H9 (cell line): Measurements from ENCODE around the gene WNT3. TPM values are rescaled to one million over a fixed set of nuclear protein-coding genes. Genes with fewer than 3 reads are reported as not detected.

Experiments used
- DNase-seq: peaks from one replicate; pipeline ENCODE4 v3.0.0-alpha.2; 2017
- H2AFZ ChIP-seq: one replicate; pipeline ENCODE4 v1.6.1; 2013; ENCODE audit warnings: mild to moderate bottlenecking, low read length, control low read depth, moderate library complexity
- H2AK5ac ChIP-seq: 2 replicates; pipeline ENCODE4 v1.6.1; 2013; ENCODE audit warnings: low read length, control low read depth, mixed read lengths; ENCODE audit not compliant: insufficient read length
- H2BK120ac ChIP-seq: one replicate; pipeline ENCODE4 v1.6.1; 2013; ENCODE audit warnings: low read depth, mild to moderate bottlenecking, low read length, control low read depth, inconsistent platforms; ENCODE audit not compliant: poor library complexity, severe bottlenecking
- H2BK12ac ChIP-seq: 2 replicates; pipeline ENCODE4 v1.6.1; 2013; ENCODE audit warnings: low read length, control low read depth, mixed read lengths, low read depth; ENCODE audit not compliant: insufficient read length
- H2BK15ac ChIP-seq: 2 replicates; pipeline ENCODE4 v1.6.1; 2013; ENCODE audit warnings: low read depth, low read length, control low read depth
- H2BK20ac ChIP-seq: one replicate; pipeline ENCODE4 v1.6.1; 2013; ENCODE audit warnings: low read depth, mild to moderate bottlenecking, low read length, control low read depth, inconsistent platforms; ENCODE audit not compliant: poor library complexity, severe bottlenecking
- H2BK5ac ChIP-seq: 2 replicates; pipeline ENCODE4 v1.6.1; 2013; ENCODE audit warnings: low read length, control low read depth, mixed read lengths; ENCODE audit not compliant: insufficient read length
- H3K14ac ChIP-seq: 2 replicates; pipeline ENCODE4 v1.6.1; 2013; ENCODE audit warnings: low read length, control low read depth; ENCODE audit not compliant: insufficient read depth
- H3K18ac ChIP-seq: 2 replicates; pipeline ENCODE4 v1.6.1; 2013; ENCODE audit warnings: low read depth, mild to moderate bottlenecking, mixed read lengths, low read length, control low read depth; ENCODE audit not compliant: insufficient read length
- H3K23ac ChIP-seq: 2 replicates; pipeline ENCODE4 v1.6.1; 2013; ENCODE audit warnings: low read length, control low read depth, mixed read lengths, low read depth; ENCODE audit not compliant: insufficient read length
- H3K23me2 ChIP-seq: 2 replicates; pipeline ENCODE4 v1.6.1; 2013; ENCODE audit warnings: low read depth, mild to moderate bottlenecking, mixed read lengths, low read length, control low read depth; ENCODE audit not compliant: insufficient read length, poor library complexity, severe bottlenecking
- H3K27ac ChIP-seq: 2 replicates; pipeline ENCODE4 v1.5.1; 2013; ENCODE audit warnings: low read length, control low read depth, mixed read lengths, low read depth; ENCODE audit not compliant: insufficient read length
- H3K27me3 ChIP-seq: 2 replicates; pipeline ENCODE4 v1.6.1; 2013; ENCODE audit warnings: low read length, control low read depth, inconsistent platforms; ENCODE audit not compliant: insufficient read depth
- H3K4ac ChIP-seq: 2 replicates; pipeline ENCODE4 v1.6.1; 2013; ENCODE audit warnings: low read depth, mild to moderate bottlenecking, control low read depth, inconsistent platforms, low read length, moderate library complexity
- H3K4me1 ChIP-seq: 2 replicates; pipeline ENCODE4 v1.6.1; 2013; ENCODE audit warnings: low read length, control low read depth, inconsistent platforms; ENCODE audit not compliant: insufficient read depth
- H3K4me2 ChIP-seq: 2 replicates; pipeline ENCODE4 v1.6.1; 2013; ENCODE audit warnings: low read length, control low read depth, mixed read lengths; ENCODE audit not compliant: insufficient read length, insufficient read depth
- H3K56ac ChIP-seq: 2 replicates; pipeline ENCODE4 v1.6.1; 2013; ENCODE audit warnings: low read depth, mild to moderate bottlenecking, mixed read lengths, low read length, control low read depth; ENCODE audit not compliant: insufficient read length
- H3K79me1 ChIP-seq: 2 replicates; pipeline ENCODE4 v1.6.1; 2013; ENCODE audit warnings: low read depth, mild to moderate bottlenecking, moderate library complexity, low read length, control low read depth, inconsistent platforms; ENCODE audit not compliant: insufficient read depth, poor library complexity, severe bottlenecking
- H3K79me2 ChIP-seq: 2 replicates; pipeline ENCODE4 v1.6.1; 2013; ENCODE audit warnings: low read length, control low read depth, inconsistent platforms; ENCODE audit not compliant: insufficient read depth
- H3K9ac ChIP-seq: 2 replicates; pipeline ENCODE4 v1.6.1; 2013; ENCODE audit warnings: low read length, control low read depth, mixed read lengths; ENCODE audit not compliant: insufficient read length; ENCODE audit errors: extremely low read depth
- H3K9me3 ChIP-seq: one replicate; pipeline ENCODE4 v1.6.1; 2013; ENCODE audit warnings: low read depth, low read length, inconsistent platforms; ENCODE audit not compliant: control insufficient read depth
- H3T11ph ChIP-seq: one replicate; pipeline ENCODE4 v1.6.1; 2013; ENCODE audit warnings: mild to moderate bottlenecking, low read length, control low read depth, inconsistent platforms
- H4K20me1 ChIP-seq: one replicate; pipeline ENCODE4 v1.6.1; 2013; ENCODE audit not compliant: control insufficient read depth, insufficient read length, insufficient read depth
- H4K5ac ChIP-seq: 2 replicates; pipeline ENCODE4 v1.6.1; 2013; ENCODE audit warnings: low read depth, mild to moderate bottlenecking, mixed read lengths, low read length, control low read depth; ENCODE audit not compliant: insufficient read length
- H4K8ac ChIP-seq: replicated peaks from 2 replicates; pipeline ENCODE4 v1.6.1; 2013; ENCODE audit warnings: low read length, control low read depth, mixed read lengths, low read depth; ENCODE audit not compliant: insufficient read length
- H4K91ac ChIP-seq: 2 replicates; pipeline ENCODE4 v1.6.1; 2013; ENCODE audit warnings: low read depth, mild to moderate bottlenecking, moderate library complexity, mixed read lengths, low read length, control low read depth; ENCODE audit not compliant: insufficient read length
- H3K27ac Mint-ChIP-seq, 3 experiments: 2 replicates in 2 of 3; 3 replicates in 1 of 3; pipeline ENCODE4 v1.8.0; 2020 to 2021; ENCODE audit warnings: mixed read lengths in 3 of 3, mild to moderate bottlenecking in 1 of 3, moderate library complexity in 1 of 3
- H3K27me3 Mint-ChIP-seq: 2 replicates; pipeline ENCODE4 v1.8.0; 2021; ENCODE audit warnings: low read depth, mild to moderate bottlenecking, moderate library complexity, mixed read lengths
- H3K36me3 Mint-ChIP-seq, 3 experiments: 2 replicates in 2 of 3; 3 replicates in 1 of 3; pipeline ENCODE4 v1.8.0; 2020 to 2021; ENCODE audit warnings: low read depth in 3 of 3, mixed read lengths in 3 of 3; ENCODE audit not compliant: insufficient read depth in 1 of 3
- H3K4me1 Mint-ChIP-seq, 2 experiments: 2 replicates each; pipeline ENCODE4 v1.8.0; 2020; ENCODE audit warnings: mixed read lengths in 2 of 2
- H3K4me3 Mint-ChIP-seq, 2 experiments: 2 replicates in 1 of 2; 3 replicates in 1 of 2; pipeline ENCODE4 v1.8.0; 2020 to 2021; ENCODE audit warnings: mild to moderate bottlenecking in 2 of 2, mixed read lengths in 2 of 2, moderate library complexity in 1 of 2
- H3K9me3 Mint-ChIP-seq, 2 experiments: 2 replicates in 1 of 2; 3 replicates in 1 of 2; pipeline ENCODE4 v1.8.0; 2020; ENCODE audit warnings: mild to moderate bottlenecking in 2 of 2, mixed read lengths in 2 of 2, moderate library complexity in 1 of 2
- CTCF ChIP-seq: fragments of 200-600 bp; sonication (generic); conservative IDR thresholded peaks from 3 replicates; pipeline ENCODE4 v1.8.0; 2021; ENCODE audit warnings: antibody characterized with exemption, mild to moderate bottlenecking
- whole genome bisulfite sequencing: extraction: QIAGEN DNeasy Blood & Tissue Kit; methylation state at CpG from one replicate; pipeline ENCODE4 v1.1.7; 2013; ENCODE audit warnings: missing lambda C conversion rate, low lambda C conversion rate, mixed read lengths; ENCODE audit not compliant: insufficient read length; ENCODE audit errors: extremely low coverage; 5-methylcytosine and 5-hydroxymethylcytosine counted together
- total RNA-seq: library from RNA; stranded (reverse); gene quantifications from 2 replicates; pipeline ENCODE4 v1.2.1, GENCODE V29; 2021

Gene WNT3
- total RNA-seq, 1 experiment from 2014 or later: 22.4 TPM

GRCh38 chr17:46756081-46756735, 62.3 kb downstream of the WNT3 start:
- Mint-ChIP-seq H3K27me3 (no peaks in the 10 kb centered on the region), H3K27ac (no peak overlapping the region), H3K9me3 (no peaks in the 10 kb centered on the region)

More at GRCh38 chr17:46756081-46756735, 62.3 kb downstream of the WNT3 start:
- Histone ChIP-seq H3K4me2 (no peak overlapping the region), H3K23ac (no peak overlapping the region), H3K27me3 (no peaks in the 10 kb centered on the region), H3K23me2 (no peaks in the 10 kb centered on the region), H3K9ac (no peak overlapping the region), H3K56ac (no peak overlapping the region), H3K79me2 (no peaks in the 10 kb centered on the region), H2BK20ac (no peak overlapping the region), H3K79me1 (no peaks in the 10 kb centered on the region), H4K5ac (no peak overlapping the region), H2BK5ac (no peak overlapping the region), H3K14ac (no peak overlapping the region), H3T11ph (no peak overlapping the region), H3K9me3 (no peaks in the 10 kb centered on the region), H2BK12ac (no peak overlapping the region), H4K8ac (no peak overlapping the region), H4K91ac (no peak overlapping the region), H2BK15ac (no peak overlapping the region), H4K20me1 (no peaks in the 10 kb centered on the region), H3K4me1 (no peaks in the 10 kb centered on the region), H3K4ac (no peak overlapping the region), H2AFZ (no peak overlapping the region), H2AK5ac (no peak overlapping the region), H3K18ac (no peak overlapping the region), H3K27ac (no peak overlapping the region), H2BK120ac (no peak overlapping the region)
- Mint-ChIP-seq H3K4me1 (peaks cover 5 to 6% of the 10 kb centered on the region in 2 experiments), H3K4me3 (no peak overlapping the region), H3K36me3 (peaks cover 0 to 30% (median 12%) of the 10 kb centered on the region in 3 experiments; a peak in 5 of 7 replicates)
- TF ChIP-seq CTCF: no peak
- DNase-seq: no peak
- WGBS: no CpG with 5 or more reads among the region's 4 CpGs
